Activated T-cell treated with anti-CD3 and anti-CD28 coated beads for 48 hours (primary cell): ENCODE results near the gene SLC22A31.

Source experiments
- DNase-seq: peaks from one replicate; pipeline ENCODE4 v3.0.0-alpha.2; 2020; ENCODE audit warnings: low read depth

SLC22A31 gene

GRCh38 chr16:89164847-89165680, 35.3 kb downstream of the SLC22A31 start:
- no peak for DNase-seq

- DNase-seq = no peak
Observed at GRCh38 chr16:89164436-89164835, 35.9 kb downstream of the SLC22A31 start.

- DNase-seq = no peak
Observed at GRCh38 chr16:89163297-89163696, 37.0 kb downstream of the SLC22A31 start.

GRCh38 chr16:89161763-89162713, 38.3 kb downstream of the SLC22A31 start:
- no peak for DNase-seq

GRCh38 chr16:89160977-89161701, 39.2 kb downstream of the SLC22A31 start:
- no peak for DNase-seq

DNA sequence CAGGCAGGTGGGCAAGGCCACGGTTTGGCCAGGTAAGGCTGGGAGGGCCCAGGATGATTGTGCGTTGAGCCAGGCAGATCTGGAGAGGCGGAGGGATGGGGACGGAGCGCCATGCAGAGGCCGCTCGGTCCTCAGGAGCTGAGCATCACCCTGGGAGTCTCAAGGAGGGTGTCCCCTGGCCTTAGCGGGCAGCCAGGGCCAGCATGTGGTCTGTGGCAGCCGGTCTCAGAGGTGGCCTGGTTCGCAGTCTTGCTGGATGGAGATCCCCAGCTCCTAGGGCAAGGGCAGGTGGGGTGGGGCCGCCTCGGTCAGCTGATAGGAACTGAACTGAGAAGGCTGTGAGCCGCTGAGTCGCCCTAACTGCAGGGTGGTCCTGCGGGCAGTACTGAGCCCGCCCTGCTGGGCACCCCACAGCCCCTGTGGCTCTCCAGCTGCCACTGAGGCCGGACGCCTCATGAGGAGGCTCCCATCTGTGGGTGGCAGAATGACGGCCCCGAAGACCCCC, 40.4 kb downstream of the SLC22A31 start:
- no peak for DNase-seq

- DNase-seq = no peak
Observed at GRCh38 chr16:89159066-89159849, 41.1 kb downstream of the SLC22A31 start.

DNA sequence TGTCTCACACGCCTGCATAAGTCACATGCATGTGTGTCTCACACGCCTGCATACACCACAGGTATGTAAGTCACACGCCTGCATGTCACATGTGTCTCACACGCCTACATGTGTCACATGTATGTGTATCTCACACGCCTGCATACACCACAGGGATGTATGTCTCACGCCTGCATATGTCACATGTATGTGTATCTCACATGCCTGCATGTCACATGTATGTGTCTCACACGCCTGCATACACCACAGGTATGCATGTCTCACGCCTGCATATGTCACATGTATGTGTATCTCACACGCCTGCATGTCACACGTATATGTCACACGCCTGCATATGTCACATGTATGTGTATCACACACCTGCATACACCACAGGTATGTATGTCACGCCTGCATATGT, 42.6 kb downstream of the SLC22A31 start:
- DNase-seq = no peak

GRCh38 chr16:89156740-89157645, 43.3 kb downstream of the SLC22A31 start:
- DNase-seq = no peak

GRCh38 chr16:89155851-89156739, 44.2 kb downstream of the SLC22A31 start:
- no peak for DNase-seq

DNA sequence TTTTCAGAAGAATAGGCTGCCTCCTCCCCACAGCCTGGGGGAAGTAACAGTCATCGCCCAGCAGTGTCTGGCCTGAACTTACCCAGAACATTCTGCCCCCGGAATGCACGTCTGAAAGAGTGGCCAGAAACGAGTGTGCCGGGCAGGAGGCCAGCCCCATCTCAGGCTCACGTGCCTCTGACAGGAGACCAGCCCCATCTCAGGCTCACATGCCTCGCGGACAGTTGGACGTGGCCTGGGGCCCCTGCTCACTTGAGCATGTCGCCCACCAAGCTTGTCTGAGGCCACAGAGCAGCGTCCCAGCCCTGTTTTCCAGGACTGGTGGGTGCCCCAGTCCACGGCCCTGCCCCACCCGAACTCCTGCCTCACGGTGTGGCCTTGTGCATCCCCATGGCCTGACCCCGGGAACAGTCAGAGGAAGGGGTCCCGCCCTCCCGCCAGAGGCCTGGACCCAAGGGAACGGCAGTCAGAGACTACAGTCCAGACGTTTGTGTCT, 45.1 kb downstream of the SLC22A31 start:
- DNase-seq = no peak

DNA sequence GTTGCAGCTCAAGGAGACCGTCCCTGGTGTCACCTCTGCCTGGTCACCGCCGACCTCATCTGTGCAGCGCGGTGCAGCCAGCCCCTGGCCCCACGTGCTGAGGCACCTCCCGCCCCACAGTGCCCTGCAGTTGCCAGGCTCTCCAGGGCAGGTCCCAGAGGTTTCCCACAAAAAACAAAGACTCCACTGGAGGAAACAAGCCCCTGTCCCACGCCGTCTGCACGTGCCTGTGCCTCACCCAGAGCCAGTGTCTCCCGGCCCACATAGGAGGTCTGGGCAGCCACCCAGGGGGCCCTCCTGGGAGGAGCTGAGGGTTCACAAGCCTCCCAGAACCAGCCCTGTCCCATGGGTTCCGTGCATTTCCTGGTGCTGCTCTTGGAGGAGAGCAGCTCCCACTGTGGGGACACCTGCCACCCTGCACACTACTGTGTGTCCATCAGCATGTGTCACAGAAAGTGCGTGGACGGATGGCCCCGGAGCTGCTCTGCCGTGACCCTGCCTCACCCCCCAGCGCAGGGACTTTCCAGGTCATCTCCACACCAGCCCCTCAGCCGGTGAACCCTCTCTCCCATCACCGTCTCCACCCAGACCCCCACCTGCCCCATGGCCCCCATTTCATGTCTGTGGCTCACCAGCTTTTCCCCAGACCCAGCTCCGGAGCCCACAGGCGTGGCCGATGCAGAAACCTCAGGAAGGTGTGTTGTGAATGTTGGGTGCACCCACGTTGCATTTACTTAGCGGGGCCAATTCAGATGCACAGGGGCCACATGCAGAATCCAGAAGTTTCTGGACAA, 45.8 kb downstream of the SLC22A31 start:
- DNase-seq = no peak

GRCh38 chr16:89153848-89154271, 46.5 kb downstream of the SLC22A31 start:
- no peak for DNase-seq

- DNase-seq = no peak
Observed at GRCh38 chr16:89152831-89153700, 47.3 kb downstream of the SLC22A31 start.

DNA sequence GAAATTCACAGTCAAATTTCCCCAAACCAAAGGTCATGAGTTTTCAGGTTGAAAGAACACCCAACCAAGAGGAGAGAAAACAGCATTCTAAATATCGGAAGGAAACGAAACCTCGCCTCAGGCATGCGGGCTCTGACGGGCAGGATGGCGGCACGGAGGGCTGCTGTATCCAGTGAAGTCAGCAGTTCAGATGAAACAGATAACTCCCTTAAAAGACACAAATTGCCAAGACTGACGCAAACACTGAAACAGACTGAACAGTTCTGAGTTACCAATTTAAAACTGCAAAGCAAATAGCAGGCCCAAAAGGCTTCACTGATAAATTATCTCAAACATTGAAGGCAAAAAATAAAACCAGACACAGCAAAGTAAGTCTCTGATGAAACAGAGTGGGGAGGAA, 49.4 kb downstream of the SLC22A31 start:
- no peak for DNase-seq

DNA sequence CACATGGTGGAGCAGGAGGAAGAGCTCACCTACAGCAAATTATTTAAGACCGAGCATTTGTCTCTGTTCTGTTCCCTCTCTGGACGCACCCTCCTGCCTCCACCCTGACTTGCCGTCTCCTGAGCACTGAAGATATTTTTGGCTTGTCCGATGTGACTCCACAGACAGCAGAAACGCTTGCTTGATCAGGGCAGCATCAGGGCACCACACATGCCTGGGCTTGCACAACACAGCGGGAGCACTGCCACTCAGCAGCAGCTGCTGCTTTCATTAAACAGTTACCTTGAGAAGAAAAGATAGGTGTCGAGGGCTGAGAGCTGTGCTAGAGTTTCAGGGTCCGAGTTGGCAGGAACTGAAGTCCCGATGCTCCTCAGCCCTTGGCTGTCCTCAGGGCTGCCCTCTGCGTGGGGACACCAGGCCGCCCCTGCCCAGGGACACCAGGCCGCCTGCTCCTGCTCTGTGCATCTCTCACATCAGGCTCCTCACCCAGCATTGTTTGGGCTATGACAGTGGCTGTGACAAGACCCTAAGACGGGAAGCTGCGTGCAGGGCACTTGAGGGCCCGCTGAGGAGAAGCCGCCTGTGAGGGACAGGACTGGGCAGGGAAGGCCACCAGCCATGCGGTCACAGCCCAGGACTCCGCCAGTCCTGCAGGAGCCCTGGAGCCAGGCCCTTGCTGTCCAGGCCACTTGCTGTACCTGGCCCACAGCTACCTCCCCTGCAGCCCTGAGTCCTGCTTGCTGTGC, 50.1 kb downstream of the SLC22A31 start:
- no peak for DNase-seq
